HG03066 (cell line): ENCODE measurements around the gene CACNA1C.

Source experiments
- ATAC-seq: cut with Tn5 transposase; IDR thresholded peaks from one replicate; pipeline ENCODE4 v1.9.1; 2021; ENCODE audit warnings: low read depth; ENCODE audit not compliant: unreplicated experiment

Gene CACNA1C

GRCh38 chr12:2374092-2374906 lies 321.5 kb downstream of the CACNA1C start:
- ATAC-seq: no peak

- no peak for ATAC-seq
Observed at GRCh38 chr12:2375871-2376270, 323.1 kb downstream of the CACNA1C start.

- ATAC-seq: no peak
Observed at GRCh38 chr12:2376908-2377657, 324.3 kb downstream of the CACNA1C start.

- ATAC-seq: no peak
Observed at GRCh38 chr12:2378835-2379330, 326.1 kb downstream of the CACNA1C start.

- ATAC-seq: no peak
Observed at GRCh38 chr12:2380946-2381345, 328.2 kb downstream of the CACNA1C start.

GRCh38 chr12:2382370-2383155 lies 329.8 kb downstream of the CACNA1C start:
- no peak for ATAC-seq

- no peak for ATAC-seq
Observed at GRCh38 chr12:2383325-2384028, 330.7 kb downstream of the CACNA1C start.

- ATAC-seq: no peak
Observed at GRCh38 chr12:2384029-2384386, 331.2 kb downstream of the CACNA1C start.

GRCh38 chr12:2384533-2385351 lies 332.0 kb downstream of the CACNA1C start:
- no peak for ATAC-seq

GRCh38 chr12:2385529-2385928 lies 332.7 kb downstream of the CACNA1C start:
- no peak for ATAC-seq

GRCh38 chr12:2386566-2386965 lies 333.8 kb downstream of the CACNA1C start:
- ATAC-seq: no peak

- ATAC-seq: peak; percentile 49
Observed at GRCh38 chr12:2387103-2387834, 334.5 kb downstream of the CACNA1C start.

GRCh38 chr12:2389079-2389790 lies 336.4 kb downstream of the CACNA1C start:
- ATAC-seq: no peak

- ATAC-seq: no peak
Observed at GRCh38 chr12:2390133-2390532, 337.3 kb downstream of the CACNA1C start.

- no peak for ATAC-seq
Observed at GRCh38 chr12:2390850-2391390, 338.1 kb downstream of the CACNA1C start.

- no peak for ATAC-seq
Observed at GRCh38 chr12:2391740-2392331, 339.0 kb downstream of the CACNA1C start.

- no peak for ATAC-seq
Observed at GRCh38 chr12:2393016-2393415, 340.2 kb downstream of the CACNA1C start.

GRCh38 chr12:2393996-2394395 lies 341.2 kb downstream of the CACNA1C start:
- no peak for ATAC-seq
